BLaER1 (cell line): ENCODE results near the gene RAB8B.

Experiments used
- H3K27ac ChIP-seq: shearing (Covaris generic); formaldehyde crosslinking; 2 replicates; pipeline ENCODE4 v1.8.1; 2022
- H3K27me3 ChIP-seq: shearing (Covaris generic); formaldehyde crosslinking; 2 replicates; pipeline ENCODE4 v1.8.1; 2022
- H3K36me3 ChIP-seq: shearing (Covaris generic); formaldehyde crosslinking; 2 replicates; pipeline ENCODE4 v1.8.1; 2022
- H3K4me1 ChIP-seq: shearing (Covaris generic); formaldehyde crosslinking; 2 replicates; pipeline ENCODE4 v1.8.1; 2022
- H3K4me2 ChIP-seq: shearing (Covaris generic); formaldehyde crosslinking; 2 replicates; pipeline ENCODE4 v1.8.1; 2022
- H3K4me3 ChIP-seq: shearing (Covaris generic); formaldehyde crosslinking; 2 replicates; pipeline ENCODE4 v1.8.1; 2022
- H3K9ac ChIP-seq: shearing (Covaris generic); formaldehyde crosslinking; 2 replicates; pipeline ENCODE4 v1.8.1; 2022
- H3K9me3 ChIP-seq: shearing (Covaris generic); formaldehyde crosslinking; 2 replicates; pipeline ENCODE4 v1.8.1; 2022
- H4K20me1 ChIP-seq: shearing (Covaris generic); formaldehyde crosslinking; 2 replicates; pipeline ENCODE4 v1.8.1; 2022
- Cebpa-rat ChIP-seq: shearing (Covaris generic); IDR thresholded peaks from 2 replicates; pipeline ENCODE4 v1.8.1; 2022

The RAB8B gene

GRCh38 chr15:63192619-63193206 is 3.3 kb downstream of the RAB8B start:
- peak overlapping the region; percentile 79; the same call in 1 of the 2 replicates for H3K4me3 ChIP-seq
- H3K27me3 ChIP-seq: no peaks in the 10 kb centered on the region
- no peaks in the 10 kb centered on the region for H3K9me3 ChIP-seq
- TF ChIP-seq Cebpa-rat: no peak
- H3K4me1 ChIP-seq: peaks cover 73% of the 10 kb centered on the region
- H3K4me2 ChIP-seq: peak overlapping the region; percentile 98
- H4K20me1 ChIP-seq: peaks cover 15% of the 10 kb centered on the region
- peak overlapping the region; percentile 81 for H3K27ac ChIP-seq
- peak overlapping the region; percentile 88 for H3K9ac ChIP-seq
- H3K36me3 ChIP-seq: peaks cover 5% of the 10 kb centered on the region

- H3K27ac ChIP-seq: peak overlapping the region; percentile 81
- H3K27me3 ChIP-seq: no peaks in the 10 kb centered on the region
- H3K4me2 ChIP-seq: peak overlapping the region; percentile 98
Observed at GRCh38 chr15:63194302-63194701, 4.9 kb downstream of the RAB8B start.

GRCh38 chr15:63194880-63195568 is 5.6 kb downstream of the RAB8B start:
- peak overlapping the region; percentile 98 for H3K4me2 ChIP-seq
- H3K36me3 ChIP-seq: peaks cover 13% of the 10 kb centered on the region
- H4K20me1 ChIP-seq: peaks cover 21% of the 10 kb centered on the region
- no peaks in the 10 kb centered on the region for H3K9me3 ChIP-seq
- H3K27me3 ChIP-seq: no peaks in the 10 kb centered on the region
- H3K9ac ChIP-seq: peak overlapping the region; percentile 30; the same call in 1 of the 2 replicates
- H3K4me1 ChIP-seq: peaks cover 66% of the 10 kb centered on the region
- H3K27ac ChIP-seq: peak overlapping the region; percentile 81
- H3K4me3 ChIP-seq: no peak overlapping the region
- no peak for TF ChIP-seq Cebpa-rat

More at GRCh38 chr15:63194302-63194701, 4.9 kb downstream of the RAB8B start:
- Histone ChIP-seq H4K20me1 (peaks cover 21% of the 10 kb centered on the region), H3K36me3 (peaks cover 13% of the 10 kb centered on the region), H3K4me3 (peak overlapping the region; percentile 47), H3K9ac (peak overlapping the region; percentile 30), H3K9me3 (no peaks in the 10 kb centered on the region), H3K4me1 (peaks cover 66% of the 10 kb centered on the region)
- no peak for TF ChIP-seq Cebpa-rat

- Histone ChIP-seq H3K9ac (no peak overlapping the region), H3K9me3 (no peaks in the 10 kb centered on the region), H3K4me2 (peak overlapping the region; percentile 98), H4K20me1 (peaks cover 21% of the 10 kb centered on the region), H3K36me3 (peaks cover 16% of the 10 kb centered on the region), H3K27ac (peak overlapping the region; percentile 31), H3K4me3 (no peak overlapping the region), H3K27me3 (no peaks in the 10 kb centered on the region), H3K4me1 (peaks cover 64% of the 10 kb centered on the region)
- no peak for TF ChIP-seq Cebpa-rat
Observed at GRCh38 chr15:63195569-63196015, 6.2 kb downstream of the RAB8B start.

GRCh38 chr15:63196842-63197241 is 7.4 kb downstream of the RAB8B start:
- Histone ChIP-seq H3K9me3 (no peaks in the 10 kb centered on the region), H3K4me1 (peaks cover 61% of the 10 kb centered on the region)

GRCh38 chr15:63197626-63198025 is 8.2 kb downstream of the RAB8B start:
- no peak overlapping the region for H3K4me3 ChIP-seq
- no peaks in the 10 kb centered on the region for H3K9me3 ChIP-seq
- no peak for TF ChIP-seq Cebpa-rat
- H3K27me3 ChIP-seq: no peaks in the 10 kb centered on the region
- no peak overlapping the region for H3K9ac ChIP-seq
- peaks cover 29% of the 10 kb centered on the region for H3K36me3 ChIP-seq
- H4K20me1 ChIP-seq: peaks cover 27% of the 10 kb centered on the region
- no peak overlapping the region for H3K27ac ChIP-seq
- no peak overlapping the region for H3K4me2 ChIP-seq
- H3K4me1 ChIP-seq: peaks cover 61% of the 10 kb centered on the region

More at GRCh38 chr15:63196842-63197241, 7.4 kb downstream of the RAB8B start:
- no peak overlapping the region for H3K4me3 ChIP-seq
- no peak overlapping the region; the same call in 1 of the 2 replicates for H3K4me2 ChIP-seq
- peaks cover 25% of the 10 kb centered on the region for H4K20me1 ChIP-seq
- TF ChIP-seq Cebpa-rat: no peak
- peaks cover 29% of the 10 kb centered on the region for H3K36me3 ChIP-seq
- H3K27me3 ChIP-seq: no peaks in the 10 kb centered on the region
- no peak overlapping the region for H3K9ac ChIP-seq
- H3K27ac ChIP-seq: no peak overlapping the region

- Histone ChIP-seq H3K4me2 (no peak overlapping the region), H3K9me3 (no peaks in the 10 kb centered on the region), H3K36me3 (peaks cover 29% of the 10 kb centered on the region), H3K27ac (no peak overlapping the region), H3K4me1 (peaks cover 61% of the 10 kb centered on the region), H3K9ac (no peak overlapping the region), H4K20me1 (peaks cover 37% of the 10 kb centered on the region), H3K4me3 (no peak overlapping the region), H3K27me3 (no peaks in the 10 kb centered on the region)
- no peak for TF ChIP-seq Cebpa-rat
Observed at GRCh38 chr15:63198371-63199250, 9.2 kb downstream of the RAB8B start.

GRCh38 chr15:63200464-63201249 is 11.3 kb downstream of the RAB8B start:
- Histone ChIP-seq H3K4me2 (no peak overlapping the region), H3K4me3 (no peak overlapping the region), H3K27ac (no peak overlapping the region), H4K20me1 (peaks cover 56% of the 10 kb centered on the region), H3K9me3 (no peaks in the 10 kb centered on the region), H3K4me1 (peaks cover 48% of the 10 kb centered on the region), H3K27me3 (no peaks in the 10 kb centered on the region), H3K36me3 (peaks cover 29% of the 10 kb centered on the region), H3K9ac (no peak overlapping the region)
- TF ChIP-seq Cebpa-rat: no peak

GRCh38 chr15:63202861-63203260 is 13.5 kb downstream of the RAB8B start:
- TF ChIP-seq Cebpa-rat: no peak
- Histone ChIP-seq H3K4me3 (no peak overlapping the region), H3K27ac (no peak overlapping the region), H3K9me3 (no peaks in the 10 kb centered on the region), H4K20me1 (peaks cover 71% of the 10 kb centered on the region), H3K4me1 (peaks cover 51% of the 10 kb centered on the region), H3K9ac (no peak overlapping the region), H3K36me3 (peaks cover 39% of the 10 kb centered on the region), H3K27me3 (no peaks in the 10 kb centered on the region), H3K4me2 (peak overlapping the region; percentile 9)
